Motor neuron (in vitro differentiated cells): ENCODE results near the gene MUC5B. TPM values are rescaled to one million over a fixed set of nuclear protein-coding genes. Genes with fewer than 3 reads are reported as not detected.

Experiments
- ATAC-seq, 8 experiments: fragments of 200-7000 bp; cut with Tn5 transposase; replicated peaks in 6 of 8; 2 replicates each; pipeline ENCODE4 v1.8.0; 2021; ENCODE audit warnings: mild to moderate bottlenecking in 8 of 8, moderate library complexity in 8 of 8
- H3K27ac ChIP-seq, 2 donors: fragments of 250-450 bp; sonication (Bioruptor Pico); 2 replicates each; pipeline ENCODE4 v1.9.0; 2021; ENCODE audit warnings: antibody characterized with exemption in 2 of 2, mild to moderate bottlenecking in 2 of 2, moderate library complexity in 1 of 2
- H3K4me1 ChIP-seq, 2 donors: fragments of 250-450 bp; sonication (Bioruptor Pico); replicated peaks in 1 of 2; 2 replicates each; pipeline ENCODE4 v1.6.1; 2021; ENCODE audit warnings: antibody characterized with exemption in 2 of 2, mild to moderate bottlenecking in 2 of 2, moderate library complexity in 1 of 2
- H3K4me3 ChIP-seq, 5 donors: fragments of 250-450 bp; sonication (Bioruptor Pico); 2 replicates each; pipeline ENCODE4 v1.9.0; 2021; ENCODE audit warnings: antibody characterized with exemption in 5 of 5, mild to moderate bottlenecking in 5 of 5, moderate library complexity in 4 of 5
- WGBS, 10 experiments: fragments of 450-650 bp; shearing (Covaris generic); methylation state at CpG; one replicate each; pipeline ENCODE4 v1.0.0; 2022; 5-methylcytosine and 5-hydroxymethylcytosine counted together
- in situ Hi-C, 9 experiments: fragments of 400-800 bp; cut with MboI; loops; one replicate each; pipeline ENCODE4 v1.15.0; 2021; ENCODE audit warnings: low sequenced_read_pairs in 9 of 9, low pct_unique_long_range_greater_than_20kb in 2 of 9; ENCODE audit not compliant: unreplicated experiment in 9 of 9
- total RNA-seq, 8 experiments: library from RNA; unstranded; fragments of 300-600 nt; gene quantifications; 2 replicates each; pipeline versions ENCODE4 v1.2.3 to v1.2.4, GENCODE V29; 2022

MUC5B gene
- total RNA-seq, 8 experiments from 2014 or later, result under 0.01 to 4.7 (median 0.85) TPM

- no peak overlapping the region for H3K4me3 ChIP-seq
- in situ Hi-C loops, result loop anchor here in 4 of 9 experiments (25.0 kb wide), 1 partner anchor 310 kb away; no protein-coding TSS in a partner anchor
- ATAC-seq, result peak in 3 of 8 experiments; percentile 1 to 5 (median 5)
- WGBS, 10 experiments, result 8 to 95% (median 80%) methylated on average over 1 to 3 of the region's 18 CpGs; no CpG with 5 or more reads in 6 of the 10 experiments
- H3K27ac ChIP-seq, result no peak overlapping the region
- H3K4me1 ChIP-seq, result no peaks in the 10 kb centered on the region
These were observed 20.6 kb upstream of the MUC5B start for GRCh38 chr11:1202154-1202775.

GRCh38 chr11:1202776-1203504 is 19.9 kb upstream of the MUC5B start:
- Histone ChIP-seq H3K4me1 (no peaks in the 10 kb centered on the region), H3K27ac (no peak overlapping the region), H3K4me3 (no peak overlapping the region)
- WGBS, 10 experiments, result 2 to 5% methylated on average over 4 to 9 of the region's 32 CpGs; no CpG with 5 or more reads in 8 of the 10 experiments
- ATAC-seq, result peak; percentile 85 to 94 (median 90)
- in situ Hi-C loops, result loop anchor here in 4 of 9 experiments (25.0 kb wide), 1 partner anchor 309 kb away; no protein-coding TSS in a partner anchor

GRCh38 chr11:1203505-1204271 is 19.2 kb upstream of the MUC5B start:
- WGBS, 10 experiments, result 33 to 90% (median 48%) methylated on average over 2 to 6 of the region's 30 CpGs; no CpG with 5 or more reads in 7 of the 10 experiments
- no peaks in the 10 kb centered on the region for H3K4me1 ChIP-seq
- H3K4me3 ChIP-seq, result no peak overlapping the region
- H3K27ac ChIP-seq, result no peak overlapping the region
- in situ Hi-C loops, result loop anchor here in 4 of 9 experiments (25.0 kb wide), 1 partner anchor 309 kb away; no protein-coding TSS in a partner anchor
- peak in 3 of 8 experiments; percentile 4 to 7 (median 4) for ATAC-seq

GRCh38 chr11:1204381-1205101 is 18.3 kb upstream of the MUC5B start:
- in situ Hi-C loops, result loop anchor here in 4 of 9 experiments (25.0 kb wide), 1 partner anchor 308 kb away; no protein-coding TSS in a partner anchor
- H3K27ac ChIP-seq, result no peak overlapping the region
- WGBS, 10 experiments, result 76% methylated on average over 2 of the region's 22 CpGs; no CpG with 5 or more reads in 9 of the 10 experiments
- no peak overlapping the region for H3K4me3 ChIP-seq
- no peaks in the 10 kb centered on the region for H3K4me1 ChIP-seq
- no peak for ATAC-seq

GRCh38 chr11:1205121-1205986 is 17.5 kb upstream of the MUC5B start:
- in situ Hi-C loops, result loop anchor here in 4 of 9 experiments (25.0 kb wide), 1 partner anchor 307 kb away; no protein-coding TSS in a partner anchor
- WGBS, 10 experiments, result 0 to 87% (median 40%) methylated on average over 1 to 9 of the region's 35 CpGs; no CpG with 5 or more reads in 3 of the 10 experiments
- Histone ChIP-seq H3K27ac (no peak overlapping the region), H3K4me3 (no peak overlapping the region), H3K4me1 (no peaks in the 10 kb centered on the region)
- no peak for ATAC-seq

GRCh38 chr11:1205987-1206331 is 16.9 kb upstream of the MUC5B start:
- 100% methylated on average over 1 of the region's 8 CpGs; no CpG with 5 or more reads in 9 of the 10 experiments for WGBS, 10 experiments
- in situ Hi-C loops, result loop anchor here in 4 of 9 experiments (25.0 kb wide), 1 partner anchor 306 kb away; no protein-coding TSS in a partner anchor

GRCh38 chr11:1206391-1207271 is 16.2 kb upstream of the MUC5B start:
- 0 to 90% (median 90%) methylated on average over 1 to 6 of the region's 38 CpGs; no CpG with 5 or more reads in 7 of the 10 experiments for WGBS, 10 experiments
- in situ Hi-C loops, result loop anchor here in 4 of 9 experiments (25.0 kb wide), 1 partner anchor 306 kb away; no protein-coding TSS in a partner anchor
- ATAC-seq, result no peak
- Histone ChIP-seq H3K4me3 (no peak overlapping the region), H3K4me1 (no peaks in the 10 kb centered on the region), H3K27ac (no peak overlapping the region)

More at GRCh38 chr11:1205987-1206331, 16.9 kb upstream of the MUC5B start:
- Histone ChIP-seq H3K27ac (no peak overlapping the region), H3K4me3 (no peak overlapping the region), H3K4me1 (no peaks in the 10 kb centered on the region)
- no peak for ATAC-seq

GRCh38 chr11:1207401-1208143 is 15.3 kb upstream of the MUC5B start:
- Histone ChIP-seq H3K27ac (no peak overlapping the region), H3K4me1 (no peaks in the 10 kb centered on the region), H3K4me3 (no peak overlapping the region)
- WGBS, 10 experiments, result 0 to 93% (median 84%) methylated on average over 1 to 15 of the region's 34 CpGs; no CpG with 5 or more reads in 4 of the 10 experiments
- in situ Hi-C loops, result loop anchor here in 4 of 9 experiments (25.0 kb wide), 1 partner anchor 305 kb away; no protein-coding TSS in a partner anchor
- no peak for ATAC-seq

GRCh38 chr11:1208144-1208393 is 14.8 kb upstream of the MUC5B start:
- Histone ChIP-seq H3K27ac (no peak overlapping the region), H3K4me1 (no peaks in the 10 kb centered on the region), H3K4me3 (no peak overlapping the region)
- ATAC-seq, result no peak
- in situ Hi-C loops, result loop anchor here in 4 of 9 experiments (25.0 kb wide), 1 partner anchor 304 kb away; no protein-coding TSS in a partner anchor
- 43 to 100% (median 46%) methylated on average over 1 to 2 of the region's 6 CpGs; no CpG with 5 or more reads in 7 of the 10 experiments for WGBS, 10 experiments
